Peyer's patch (tissue), 4 donors: ENCODE measurements around the gene PRSS8. TPM values are rescaled to one million over a fixed set of nuclear protein-coding genes. Genes with fewer than 3 reads are reported as not detected.
"Not testable (repeated sequence)": the region's sequence is repeated elsewhere in the genome, so short reads cannot be mapped to it uniquely, and the experiment has no call there.

Experiments
- DNase-seq, 3 donors: peaks; one replicate each; pipeline ENCODE4 v3.0.0-alpha.2; 2017 to 2019
- H3K27ac ChIP-seq, 4 donors: fragments of 200-600 bp; sonication (generic); one replicate each; pipeline ENCODE4 v1.5.1; 2016 to 2019
- H3K27me3 ChIP-seq, 2 donors: fragments of 200-600 bp; sonication (generic); one replicate each; pipeline ENCODE4 v1.5.1; 2019
- H3K36me3 ChIP-seq, 3 donors: fragments of 200-600 bp; sonication (generic); one replicate each; pipeline ENCODE4 v1.5.1; 2016 to 2019
- H3K4me1 ChIP-seq, 4 donors: fragments of 200-600 bp; sonication (generic); one replicate each; pipeline ENCODE4 v1.5.1; 2016 to 2019
- H3K4me3 ChIP-seq, 4 donors: fragments of 200-600 bp; sonication (generic); 1 replicate in 3 of 4; 2 replicates in 1 of 4; pipeline ENCODE4 v1.5.1; 2016 to 2019; ENCODE audit warnings: mild to moderate bottlenecking in 1 of 4
- H3K9me3 ChIP-seq, 4 donors: fragments of 200-600 bp; sonication (generic); one replicate each; pipeline ENCODE4 v1.5.1; 2016 to 2019; ENCODE audit warnings: mild to moderate bottlenecking in 1 of 4
- POLR2A ChIP-seq, 2 donors: fragments of 450-650 bp; IDR thresholded peaks; one replicate each; pipeline ENCODE4 v1.5.1; 2017; ENCODE audit warnings: antibody characterized with exemption in 2 of 2, mild to moderate bottlenecking in 2 of 2, moderate library complexity in 2 of 2
- total RNA-seq, 4 donors: library from RNA; depleted of rRNA; stranded (reverse); fragments of >200 nt; gene quantifications; one replicate each; pipeline ENCODE4 v1.1.0, GENCODE V29; 2016
- TF ChIP-seq, protein P1 (sequence below), 6 experiments: fragments of 450-650 bp in 4 of 6; fragments of 200-600 bp in 2 of 6; sonication (generic) in 1 of 6; IDR thresholded peaks; one replicate each; pipeline ENCODE4 v1.5.1; 2017 to 2019; ENCODE audit warnings: antibody characterized with exemption in 6 of 6, mild to moderate bottlenecking in 3 of 6, moderate library complexity in 1 of 6

Gene PRSS8
- total RNA-seq, 4 donors from 2014 or later = 27.2 to 666 (median 549) TPM

DNA sequence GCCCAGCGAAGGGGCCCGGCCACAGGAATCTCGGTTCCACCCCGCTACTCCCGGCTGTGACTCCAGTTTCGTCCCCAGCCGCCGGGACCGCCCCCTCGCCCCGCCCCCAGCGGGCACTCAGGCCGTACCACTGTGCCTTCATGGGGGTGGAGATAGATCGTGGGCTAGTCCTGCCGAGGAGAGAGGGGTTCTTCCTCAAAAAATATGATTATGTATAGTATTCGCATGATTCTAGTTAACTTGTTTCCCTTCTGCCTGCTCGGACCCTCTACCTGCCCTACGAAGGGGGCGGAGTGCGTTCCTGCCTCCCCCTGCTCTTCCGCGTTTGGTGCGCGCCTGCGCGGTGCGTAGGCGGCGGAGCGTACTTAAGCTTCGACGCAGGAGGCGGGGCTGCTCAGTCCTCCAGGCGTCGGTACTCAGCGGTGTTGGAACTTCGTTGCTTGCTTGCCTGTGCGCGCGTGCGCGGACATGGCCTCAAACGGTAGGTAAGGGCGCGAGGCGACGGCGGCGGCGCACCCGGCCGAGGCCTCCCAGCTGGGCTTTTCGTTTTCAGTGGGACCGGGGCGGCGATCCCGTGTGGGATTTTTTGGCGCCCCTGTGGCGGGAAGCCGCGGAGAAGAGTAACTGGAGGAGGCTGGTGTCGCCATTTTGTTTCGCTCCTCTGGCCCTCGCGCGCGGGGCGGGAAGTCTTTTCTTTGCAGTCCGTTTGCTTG, 44.4 kb upstream of the PRSS8 start, which contains the start of gene FUS:
Gene FUS, plus strand, starts transcription at position 393 of the 713 bp plus-strand sequence. Its CDS starts 76 bp downstream, at position 469.
- H3K36me3 ChIP-seq = peaks cover 0 to 24% (median 0%) of the 10 kb centered on the region in 3 donors
- no peaks in the 10 kb centered on the region for H3K9me3 ChIP-seq
- peak; percentile 92 to 97 (median 96) for DNase-seq
- H3K27ac ChIP-seq = peak within 1 kb of the TSS; percentile 87 to 99 (median 92)
- TF ChIP-seq, protein P1, sequence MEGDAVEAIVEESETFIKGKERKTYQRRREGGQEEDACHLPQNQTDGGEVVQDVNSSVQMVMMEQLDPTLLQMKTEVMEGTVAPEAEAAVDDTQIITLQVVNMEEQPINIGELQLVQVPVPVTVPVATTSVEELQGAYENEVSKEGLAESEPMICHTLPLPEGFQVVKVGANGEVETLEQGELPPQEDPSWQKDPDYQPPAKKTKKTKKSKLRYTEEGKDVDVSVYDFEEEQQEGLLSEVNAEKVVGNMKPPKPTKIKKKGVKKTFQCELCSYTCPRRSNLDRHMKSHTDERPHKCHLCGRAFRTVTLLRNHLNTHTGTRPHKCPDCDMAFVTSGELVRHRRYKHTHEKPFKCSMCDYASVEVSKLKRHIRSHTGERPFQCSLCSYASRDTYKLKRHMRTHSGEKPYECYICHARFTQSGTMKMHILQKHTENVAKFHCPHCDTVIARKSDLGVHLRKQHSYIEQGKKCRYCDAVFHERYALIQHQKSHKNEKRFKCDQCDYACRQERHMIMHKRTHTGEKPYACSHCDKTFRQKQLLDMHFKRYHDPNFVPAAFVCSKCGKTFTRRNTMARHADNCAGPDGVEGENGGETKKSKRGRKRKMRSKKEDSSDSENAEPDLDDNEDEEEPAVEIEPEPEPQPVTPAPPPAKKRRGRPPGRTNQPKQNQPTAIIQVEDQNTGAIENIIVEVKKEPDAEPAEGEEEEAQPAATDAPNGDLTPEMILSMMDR (IDR thresholded peaks at IDR 0.05) = peak in 2 of 6 experiments; percentile 6 to 7
- TF ChIP-seq POLR2A (IDR thresholded peaks at IDR 0.05) = peak; percentile 97 to 98
- H3K4me1 ChIP-seq = peaks cover 0 to 39% (median 16%) of the 10 kb centered on the region in 4 donors
- no peaks in the 10 kb centered on the region for H3K27me3 ChIP-seq
- peak within 1 kb of the TSS; percentile 56 to 92 (median 74) for H3K4me3 ChIP-seq

DNA sequence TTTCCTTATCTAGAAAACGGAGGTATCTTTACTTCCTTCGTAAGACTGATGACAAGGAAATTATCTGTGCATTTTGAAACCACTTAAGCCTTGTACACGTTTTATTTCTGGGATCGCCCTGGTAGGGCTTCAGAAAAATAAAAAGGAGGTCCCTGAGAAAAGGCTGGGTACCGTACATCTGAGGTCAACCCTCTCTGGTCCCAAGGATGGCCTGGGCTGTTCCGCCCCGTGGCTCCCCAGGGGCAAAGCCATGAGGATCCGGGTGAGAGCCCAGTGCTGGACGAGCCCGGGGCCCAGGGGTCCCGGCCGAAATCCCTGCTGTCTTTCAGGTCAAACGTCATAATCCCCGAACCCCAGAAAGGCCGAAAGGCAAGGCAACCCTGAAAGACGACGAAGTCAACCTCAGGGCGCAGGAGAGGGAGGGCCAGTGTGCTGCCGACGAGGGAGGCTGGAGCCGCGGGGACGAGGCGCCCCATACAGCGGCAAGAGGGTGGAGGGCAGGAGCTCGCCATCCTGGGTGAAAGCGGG, 43.8 kb upstream of the PRSS8 start:
- peak overlapping the region; percentile 56 to 92 (median 74) for H3K4me3 ChIP-seq
- DNase-seq = no peak
- TF ChIP-seq, protein P1 (IDR thresholded peaks at IDR 0.05) = no peak
- no peak for TF ChIP-seq POLR2A (IDR thresholded peaks at IDR 0.05)
- no peaks in the 10 kb centered on the region for H3K27me3 ChIP-seq
- peaks cover 0 to 18% (median 0%) of the 10 kb centered on the region in 3 donors for H3K36me3 ChIP-seq
- H3K4me1 ChIP-seq = peaks cover 0 to 39% (median 16%) of the 10 kb centered on the region in 4 donors
- H3K9me3 ChIP-seq = no peaks in the 10 kb centered on the region
- peak overlapping the region; percentile 87 to 99 (median 92) for H3K27ac ChIP-seq

DNA sequence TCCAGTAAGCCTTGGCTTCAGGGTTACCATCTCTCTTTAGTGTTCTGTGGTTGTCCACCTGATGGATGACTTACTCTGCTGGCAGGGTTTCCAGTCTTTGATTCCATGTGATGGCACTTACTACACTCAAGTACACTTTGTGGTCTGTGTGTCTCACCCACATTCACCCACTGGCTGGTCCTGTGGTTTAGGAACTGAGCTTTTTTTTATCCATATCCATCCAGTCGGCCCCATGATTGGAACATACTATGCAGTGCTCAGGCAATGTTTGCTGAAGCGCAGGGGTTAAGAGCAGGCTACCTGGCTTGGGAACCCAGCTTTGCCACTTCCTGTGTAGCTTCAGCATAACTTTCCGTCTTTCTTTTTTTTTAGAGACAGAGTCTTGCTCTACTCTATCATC, 41.6 kb upstream of the PRSS8 start:
- peak in 2 of 3 donors; percentile 50 to 61 for DNase-seq
- Histone ChIP-seq H3K9me3 (no peaks in the 10 kb centered on the region), H3K36me3 (no peaks in the 10 kb centered on the region), H3K4me3 (no peak overlapping the region), H3K27ac (peak overlapping the region in 1 of 4 donors; percentile 66), H3K27me3 (no peaks in the 10 kb centered on the region), H3K4me1 (peaks cover 0 to 18% (median 7%) of the 10 kb centered on the region in 4 donors)
- no peak for TF ChIP-seq POLR2A (IDR thresholded peaks at IDR 0.05)
- TF ChIP-seq, protein P1 (IDR thresholded peaks at IDR 0.05) = no peak

GRCh38 chr16:31170048-31170447, 34.5 kb upstream of the PRSS8 start:
- H3K4me1 ChIP-seq, H3K36me3 ChIP-seq, H3K9me3 ChIP-seq, H3K4me3 ChIP-seq, H3K27me3 ChIP-seq, DNase-seq: not testable (repeated sequence)
- H3K27ac ChIP-seq = peak overlapping the region in 1 of 4 donors; percentile 50

DNA sequence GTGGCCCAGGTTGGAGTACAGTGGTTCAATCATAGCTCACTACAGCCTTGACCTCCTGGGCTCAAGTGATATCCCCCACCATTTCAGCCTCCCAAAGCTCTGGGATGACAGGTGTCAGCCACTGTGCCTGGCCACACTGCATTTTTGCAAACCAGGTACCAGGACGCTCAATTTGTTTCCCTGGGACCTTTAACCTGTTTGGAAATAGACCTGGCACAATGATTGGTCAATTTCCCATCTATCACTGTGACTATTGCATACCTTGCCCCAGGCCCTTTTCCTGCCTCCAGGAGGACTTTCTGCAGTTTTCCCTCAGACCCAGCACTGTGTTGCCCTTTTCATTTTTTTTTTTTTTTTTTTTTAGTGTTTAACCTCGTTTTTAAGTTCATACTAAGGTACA, 33.3 kb upstream of the PRSS8 start:
- no peak for DNase-seq
- no peaks in the 10 kb centered on the region for H3K4me1 ChIP-seq
- no peaks in the 10 kb centered on the region for H3K27me3 ChIP-seq
- no peaks in the 10 kb centered on the region for H3K36me3 ChIP-seq
- H3K9me3 ChIP-seq = no peaks in the 10 kb centered on the region
- H3K27ac ChIP-seq = no peak overlapping the region
- H3K4me3 ChIP-seq = no peak overlapping the region
- TF ChIP-seq, protein P1 (IDR thresholded peaks at IDR 0.05) = no peak
- no peak for TF ChIP-seq POLR2A (IDR thresholded peaks at IDR 0.05)

- DNase-seq = no peak
- Histone ChIP-seq H3K27ac (no peak overlapping the region), H3K4me1 (no peaks in the 10 kb centered on the region), H3K27me3 (no peaks in the 10 kb centered on the region), H3K4me3 (no peak overlapping the region), H3K36me3 (no peaks in the 10 kb centered on the region), H3K9me3 (no peaks in the 10 kb centered on the region)
- TF ChIP-seq, protein P1 (IDR thresholded peaks at IDR 0.05) = no peak
- TF ChIP-seq POLR2A (IDR thresholded peaks at IDR 0.05) = no peak
Measured at GRCh38 chr16:31167315-31167714, 31.8 kb upstream of the PRSS8 start.
